ENCODE measurements around the gene RBMS3.

DNA sequence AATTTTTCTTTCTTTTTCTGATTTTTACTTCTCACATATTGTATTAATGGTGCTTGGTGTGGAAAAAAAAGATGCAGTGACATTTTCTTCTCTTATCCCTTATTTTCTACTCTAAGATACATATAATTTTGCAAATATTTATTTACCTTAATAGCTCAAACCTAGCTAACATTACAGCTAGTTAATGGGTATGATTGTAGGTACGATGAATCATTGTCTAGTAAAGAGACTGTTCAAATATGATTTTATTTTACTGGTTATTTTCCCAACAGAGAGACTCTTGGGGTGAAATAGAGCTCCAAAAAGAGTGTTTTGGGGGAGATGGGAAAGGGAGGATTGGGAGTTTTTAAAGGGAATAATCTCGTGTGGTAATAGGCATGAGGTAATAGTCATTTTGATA lies 206.0 kb downstream of the RBMS3 start:
- TF ChIP-seq POLR2A (IDR thresholded peaks at IDR 0.05) = no peak
- TF ChIP-seq, protein P1, sequence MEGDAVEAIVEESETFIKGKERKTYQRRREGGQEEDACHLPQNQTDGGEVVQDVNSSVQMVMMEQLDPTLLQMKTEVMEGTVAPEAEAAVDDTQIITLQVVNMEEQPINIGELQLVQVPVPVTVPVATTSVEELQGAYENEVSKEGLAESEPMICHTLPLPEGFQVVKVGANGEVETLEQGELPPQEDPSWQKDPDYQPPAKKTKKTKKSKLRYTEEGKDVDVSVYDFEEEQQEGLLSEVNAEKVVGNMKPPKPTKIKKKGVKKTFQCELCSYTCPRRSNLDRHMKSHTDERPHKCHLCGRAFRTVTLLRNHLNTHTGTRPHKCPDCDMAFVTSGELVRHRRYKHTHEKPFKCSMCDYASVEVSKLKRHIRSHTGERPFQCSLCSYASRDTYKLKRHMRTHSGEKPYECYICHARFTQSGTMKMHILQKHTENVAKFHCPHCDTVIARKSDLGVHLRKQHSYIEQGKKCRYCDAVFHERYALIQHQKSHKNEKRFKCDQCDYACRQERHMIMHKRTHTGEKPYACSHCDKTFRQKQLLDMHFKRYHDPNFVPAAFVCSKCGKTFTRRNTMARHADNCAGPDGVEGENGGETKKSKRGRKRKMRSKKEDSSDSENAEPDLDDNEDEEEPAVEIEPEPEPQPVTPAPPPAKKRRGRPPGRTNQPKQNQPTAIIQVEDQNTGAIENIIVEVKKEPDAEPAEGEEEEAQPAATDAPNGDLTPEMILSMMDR (IDR thresholded peaks at IDR 0.05) = no peak
